HEK293 (cell line): ENCODE data around the gene PIK3C2A.

Experiments
- KLF1 ChIP-seq: fragments of 450-650 bp; formaldehyde crosslinking; IDR thresholded peaks from 2 replicates; pipeline ENCODE4 v1.5.1; 2016; ENCODE audit warnings: missing biosample characterization, missing genetic modification characterization
- KLF9 ChIP-seq: fragments of 450-650 bp; formaldehyde crosslinking; IDR thresholded peaks from 2 replicates; pipeline ENCODE4 v1.5.1; 2016; ENCODE audit warnings: missing biosample characterization, missing genetic modification characterization, low read depth
- ZBTB1 ChIP-seq: fragments of 450-650 bp; formaldehyde crosslinking; IDR thresholded peaks from 2 replicates; pipeline ENCODE4 v1.5.1; 2016; ENCODE audit warnings: missing biosample characterization, missing genetic modification characterization
- ZNF133 ChIP-seq: fragments of 450-650 bp; formaldehyde crosslinking; IDR thresholded peaks from 2 replicates; pipeline ENCODE4 v1.5.1; 2016; ENCODE audit warnings: missing biosample characterization, missing genetic modification characterization
- ZNF157 ChIP-seq: fragments of 450-650 bp; formaldehyde crosslinking; IDR thresholded peaks from 2 replicates; pipeline ENCODE4 v1.5.1; 2016; ENCODE audit warnings: missing biosample characterization, missing genetic modification characterization
- ZNF214 ChIP-seq: fragments of 450-650 bp; formaldehyde crosslinking; IDR thresholded peaks from 2 replicates; pipeline ENCODE4 v1.5.1; 2017; ENCODE audit warnings: missing biosample characterization, mild to moderate bottlenecking, missing genetic modification characterization, borderline replicate concordance
- ZNF350 ChIP-seq: fragments of 450-650 bp; formaldehyde crosslinking; IDR thresholded peaks from 2 replicates; pipeline ENCODE4 v1.5.0; 2017; ENCODE audit warnings: missing biosample characterization, mild to moderate bottlenecking, missing genetic modification characterization
- ZNF48 ChIP-seq: fragments of 450-650 bp; formaldehyde crosslinking; IDR thresholded peaks from 2 replicates; pipeline ENCODE4 v1.5.1; 2016; ENCODE audit warnings: missing biosample characterization, missing genetic modification characterization
- ZNF501 ChIP-seq: fragments of 450-650 bp; formaldehyde crosslinking; IDR thresholded peaks from 2 replicates; pipeline ENCODE4 v1.5.1; 2016; ENCODE audit warnings: missing biosample characterization, missing genetic modification characterization
- ZNF529 ChIP-seq: fragments of 450-650 bp; formaldehyde crosslinking; IDR thresholded peaks from 2 replicates; pipeline ENCODE4 v1.5.1; 2017; ENCODE audit warnings: missing genetic modification characterization, missing biosample characterization; ENCODE audit not compliant: insufficient replicate concordance
- ZNF596 ChIP-seq: fragments of 450-650 bp; IDR thresholded peaks from 2 replicates; pipeline ENCODE4 v1.5.0; 2018; ENCODE audit warnings: missing biosample characterization, mild to moderate bottlenecking, missing genetic modification characterization, moderate library complexity
- ZNF629 ChIP-seq: fragments of 450-650 bp; formaldehyde crosslinking; IDR thresholded peaks from 2 replicates; pipeline ENCODE4 v1.5.1; 2017; ENCODE audit warnings: missing biosample characterization, missing genetic modification characterization
- ZNF677 ChIP-seq: fragments of 450-650 bp; IDR thresholded peaks from 2 replicates; pipeline ENCODE4 v1.5.0; 2018; ENCODE audit warnings: missing biosample characterization, mild to moderate bottlenecking, missing genetic modification characterization, moderate library complexity
- ZNF768 ChIP-seq: fragments of 450-650 bp; formaldehyde crosslinking; IDR thresholded peaks from 2 replicates; pipeline ENCODE4 v1.5.1; 2018; ENCODE audit warnings: missing biosample characterization, mild to moderate bottlenecking, missing genetic modification characterization
- ZNF830 ChIP-seq: fragments of 450-650 bp; IDR thresholded peaks from 2 replicates; pipeline ENCODE4 v1.5.0; 2018; ENCODE audit warnings: missing biosample characterization, missing genetic modification characterization, low read depth, mild to moderate bottlenecking, moderate library complexity
- TF ChIP-seq, protein P1 (sequence below): fragments of 450-650 bp; formaldehyde crosslinking; IDR thresholded peaks from 2 replicates; pipeline ENCODE4 v1.5.1; 2016; ENCODE audit warnings: missing biosample characterization, missing genetic modification characterization
- TF ChIP-seq, protein P2 (sequence below): IDR thresholded peaks from 2 replicates; pipeline ENCODE4 v1.6.1; 2011; ENCODE audit warnings: mild to moderate bottlenecking, low read depth, low read length, borderline replicate concordance
- TF ChIP-seq, protein P3 (sequence below): fragments of 450-650 bp; formaldehyde crosslinking; IDR thresholded peaks from 2 replicates; pipeline ENCODE4 v1.5.1; 2016; ENCODE audit warnings: missing biosample characterization, missing genetic modification characterization
- TF ChIP-seq, protein P4 (sequence below): fragments of 450-650 bp; formaldehyde crosslinking; IDR thresholded peaks from 2 replicates; pipeline ENCODE4 v1.5.1; 2017; ENCODE audit warnings: missing biosample characterization, missing genetic modification characterization
- TF ChIP-seq, protein P5 (sequence below): fragments of 450-650 bp; formaldehyde crosslinking; IDR thresholded peaks from 2 replicates; pipeline ENCODE4 v1.5.1; 2016; ENCODE audit warnings: missing biosample characterization, missing genetic modification characterization
- TF ChIP-seq, protein P6 (sequence below): fragments of 450-650 bp; formaldehyde crosslinking; conservative IDR thresholded peaks from 2 replicates; pipeline ENCODE4 v1.5.1; 2016; ENCODE audit warnings: low read depth, missing biosample characterization, missing genetic modification characterization

PIK3C2A gene

DNA sequence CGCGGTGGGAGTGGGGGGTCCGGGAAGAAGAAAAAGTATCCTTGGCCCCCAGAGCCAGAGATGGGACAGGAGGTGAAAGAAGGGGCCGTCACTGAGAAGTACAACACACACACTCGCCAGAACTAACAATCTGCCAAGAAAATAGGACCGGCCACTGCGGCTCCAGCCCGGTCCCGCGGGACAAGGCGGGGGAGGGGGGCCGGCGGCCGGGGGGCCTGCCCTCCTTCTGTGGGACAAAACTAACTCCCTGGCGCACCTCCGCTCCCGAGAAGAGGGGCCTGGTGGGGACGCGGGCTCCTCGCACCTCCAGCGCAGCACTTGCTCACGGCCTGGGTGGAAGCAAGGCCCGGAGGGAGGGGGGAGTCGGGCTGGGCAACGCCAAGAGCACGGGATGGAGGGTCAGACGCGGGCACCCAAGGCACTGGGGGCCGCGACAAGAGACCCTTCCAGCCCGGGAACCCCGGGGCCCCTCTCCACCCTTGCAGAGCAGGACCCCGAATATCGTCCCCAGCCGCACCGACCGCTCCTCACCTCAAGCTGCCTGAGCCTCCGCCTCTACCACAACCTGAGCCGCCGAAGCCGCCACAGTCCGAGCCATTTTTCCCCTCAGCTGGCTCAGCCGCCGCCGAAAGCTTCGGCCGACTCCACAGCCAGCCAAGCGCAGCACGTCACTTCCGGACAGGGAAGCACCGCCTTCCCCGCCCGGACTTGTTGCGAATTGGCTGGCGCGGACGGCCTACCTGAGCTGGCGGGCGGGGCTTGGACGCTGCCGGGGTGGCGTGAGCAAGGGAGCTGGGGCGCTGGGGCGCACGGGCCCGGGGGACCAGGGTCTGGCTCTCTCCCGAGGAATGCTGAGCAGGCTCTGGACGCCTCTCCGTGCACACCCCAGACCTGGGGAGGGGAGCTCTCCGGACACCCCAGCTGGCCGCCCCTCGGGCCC lies at the start of gene PIK3C2A (continued):
- TF ChIP-seq, protein P1, sequence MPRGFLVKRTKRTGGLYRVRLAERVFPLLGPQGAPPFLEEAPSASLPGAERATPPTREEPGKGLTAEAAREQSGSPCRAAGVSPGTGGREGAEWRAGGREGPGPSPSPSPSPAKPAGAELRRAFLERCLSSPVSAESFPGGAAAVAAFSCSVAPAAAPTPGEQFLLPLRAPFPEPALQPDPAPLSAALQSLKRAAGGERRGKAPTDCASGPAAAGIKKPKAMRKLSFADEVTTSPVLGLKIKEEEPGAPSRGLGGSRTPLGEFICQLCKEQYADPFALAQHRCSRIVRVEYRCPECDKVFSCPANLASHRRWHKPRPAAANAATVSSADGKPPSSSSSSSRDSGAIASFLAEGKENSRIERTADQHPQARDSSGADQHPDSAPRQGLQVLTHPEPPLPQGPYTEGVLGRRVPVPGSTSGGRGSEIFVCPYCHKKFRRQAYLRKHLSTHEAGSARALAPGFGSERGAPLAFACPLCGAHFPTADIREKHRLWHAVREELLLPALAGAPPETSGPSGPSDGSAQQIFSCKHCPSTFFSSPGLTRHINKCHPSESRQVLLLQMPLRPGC, result no peak
- TF ChIP-seq ZNF529 (tag by site-specific recombination) (no peak), KLF9 (tag by site-specific recombination) (no peak), ZNF830 (tag by site-specific recombination) (no peak), ZNF677 (tag by site-specific recombination) (no peak), ZNF629 (0 out of 2 replicates have a peak, but pooled peaks have one; percentile 25), ZNF350 (tag by site-specific recombination) (no peak), KLF1 (tag by site-specific recombination) (no peak), ZNF133 (no peak), ZNF501 (tag by site-specific recombination) (peak; percentile 67), ZBTB1 (tag by site-specific recombination) (no peak), ZNF214 (tag by site-specific recombination) (no peak), ZNF596 (no peak), ZNF768 (tag by site-specific recombination) (no peak), ZNF48 (tag by site-specific recombination) (no peak), ZNF157 (tag by site-specific recombination) (no peak)
- TF ChIP-seq, protein P2, sequence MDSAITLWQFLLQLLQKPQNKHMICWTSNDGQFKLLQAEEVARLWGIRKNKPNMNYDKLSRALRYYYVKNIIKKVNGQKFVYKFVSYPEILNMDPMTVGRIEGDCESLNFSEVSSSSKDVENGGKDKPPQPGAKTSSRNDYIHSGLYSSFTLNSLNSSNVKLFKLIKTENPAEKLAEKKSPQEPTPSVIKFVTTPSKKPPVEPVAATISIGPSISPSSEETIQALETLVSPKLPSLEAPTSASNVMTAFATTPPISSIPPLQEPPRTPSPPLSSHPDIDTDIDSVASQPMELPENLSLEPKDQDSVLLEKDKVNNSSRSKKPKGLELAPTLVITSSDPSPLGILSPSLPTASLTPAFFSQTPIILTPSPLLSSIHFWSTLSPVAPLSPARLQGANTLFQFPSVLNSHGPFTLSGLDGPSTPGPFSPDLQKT, result no peak
- TF ChIP-seq, protein P3, sequence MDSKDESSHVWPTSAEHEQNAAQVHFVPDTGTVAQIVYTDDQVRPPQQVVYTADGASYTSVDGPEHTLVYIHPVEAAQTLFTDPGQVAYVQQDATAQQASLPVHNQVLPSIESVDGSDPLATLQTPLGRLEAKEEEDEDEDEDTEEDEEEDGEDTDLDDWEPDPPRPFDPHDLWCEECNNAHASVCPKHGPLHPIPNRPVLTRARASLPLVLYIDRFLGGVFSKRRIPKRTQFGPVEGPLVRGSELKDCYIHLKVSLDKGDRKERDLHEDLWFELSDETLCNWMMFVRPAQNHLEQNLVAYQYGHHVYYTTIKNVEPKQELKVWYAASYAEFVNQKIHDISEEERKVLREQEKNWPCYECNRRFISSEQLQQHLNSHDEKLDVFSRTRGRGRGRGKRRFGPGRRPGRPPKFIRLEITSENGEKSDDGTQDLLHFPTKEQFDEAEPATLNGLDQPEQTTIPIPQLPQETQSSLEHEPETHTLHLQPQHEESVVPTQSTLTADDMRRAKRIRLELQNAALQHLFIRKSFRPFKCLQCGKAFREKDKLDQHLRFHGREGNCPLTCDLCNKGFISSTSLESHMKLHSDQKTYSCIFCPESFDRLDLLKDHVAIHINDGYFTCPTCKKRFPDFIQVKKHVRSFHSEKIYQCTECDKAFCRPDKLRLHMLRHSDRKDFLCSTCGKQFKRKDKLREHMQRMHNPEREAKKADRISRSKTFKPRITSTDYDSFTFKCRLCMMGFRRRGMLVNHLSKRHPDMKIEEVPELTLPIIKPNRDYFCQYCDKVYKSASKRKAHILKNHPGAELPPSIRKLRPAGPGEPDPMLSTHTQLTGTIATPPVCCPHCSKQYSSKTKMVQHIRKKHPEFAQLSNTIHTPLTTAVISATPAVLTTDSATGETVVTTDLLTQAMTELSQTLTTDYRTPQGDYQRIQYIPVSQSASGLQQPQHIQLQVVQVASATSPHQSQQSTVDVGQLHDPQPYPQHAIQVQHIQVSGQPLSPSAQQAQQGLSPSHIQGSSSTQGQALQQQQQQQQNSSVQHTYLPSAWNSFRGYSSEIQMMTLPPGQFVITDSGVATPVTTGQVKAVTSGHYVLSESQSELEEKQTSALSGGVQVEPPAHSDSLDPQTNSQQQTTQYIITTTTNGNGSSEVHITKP (tag by site-specific recombination), result peak; percentile 87
- TF ChIP-seq, protein P4, sequence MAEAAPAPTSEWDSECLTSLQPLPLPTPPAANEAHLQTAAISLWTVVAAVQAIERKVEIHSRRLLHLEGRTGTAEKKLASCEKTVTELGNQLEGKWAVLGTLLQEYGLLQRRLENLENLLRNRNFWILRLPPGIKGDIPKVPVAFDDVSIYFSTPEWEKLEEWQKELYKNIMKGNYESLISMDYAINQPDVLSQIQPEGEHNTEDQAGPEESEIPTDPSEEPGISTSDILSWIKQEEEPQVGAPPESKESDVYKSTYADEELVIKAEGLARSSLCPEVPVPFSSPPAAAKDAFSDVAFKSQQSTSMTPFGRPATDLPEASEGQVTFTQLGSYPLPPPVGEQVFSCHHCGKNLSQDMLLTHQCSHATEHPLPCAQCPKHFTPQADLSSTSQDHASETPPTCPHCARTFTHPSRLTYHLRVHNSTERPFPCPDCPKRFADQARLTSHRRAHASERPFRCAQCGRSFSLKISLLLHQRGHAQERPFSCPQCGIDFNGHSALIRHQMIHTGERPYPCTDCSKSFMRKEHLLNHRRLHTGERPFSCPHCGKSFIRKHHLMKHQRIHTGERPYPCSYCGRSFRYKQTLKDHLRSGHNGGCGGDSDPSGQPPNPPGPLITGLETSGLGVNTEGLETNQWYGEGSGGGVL (tag by site-specific recombination), result no peak
- TF ChIP-seq, protein P5, sequence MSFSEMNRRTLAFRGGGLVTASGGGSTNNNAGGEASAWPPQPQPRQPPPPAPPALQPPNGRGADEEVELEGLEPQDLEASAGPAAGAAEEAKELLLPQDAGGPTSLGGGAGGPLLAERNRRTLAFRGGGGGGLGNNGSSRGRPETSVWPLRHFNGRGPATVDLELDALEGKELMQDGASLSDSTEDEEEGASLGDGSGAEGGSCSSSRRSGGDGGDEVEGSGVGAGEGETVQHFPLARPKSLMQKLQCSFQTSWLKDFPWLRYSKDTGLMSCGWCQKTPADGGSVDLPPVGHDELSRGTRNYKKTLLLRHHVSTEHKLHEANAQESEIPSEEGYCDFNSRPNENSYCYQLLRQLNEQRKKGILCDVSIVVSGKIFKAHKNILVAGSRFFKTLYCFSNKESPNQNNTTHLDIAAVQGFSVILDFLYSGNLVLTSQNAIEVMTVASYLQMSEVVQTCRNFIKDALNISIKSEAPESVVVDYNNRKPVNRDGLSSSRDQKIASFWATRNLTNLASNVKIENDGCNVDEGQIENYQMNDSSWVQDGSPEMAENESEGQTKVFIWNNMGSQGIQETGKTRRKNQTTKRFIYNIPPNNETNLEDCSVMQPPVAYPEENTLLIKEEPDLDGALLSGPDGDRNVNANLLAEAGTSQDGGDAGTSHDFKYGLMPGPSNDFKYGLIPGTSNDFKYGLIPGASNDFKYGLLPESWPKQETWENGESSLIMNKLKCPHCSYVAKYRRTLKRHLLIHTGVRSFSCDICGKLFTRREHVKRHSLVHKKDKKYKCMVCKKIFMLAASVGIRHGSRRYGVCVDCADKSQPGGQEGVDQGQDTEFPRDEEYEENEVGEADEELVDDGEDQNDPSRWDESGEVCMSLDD (tag by site-specific recombination), result peak; percentile 91
- TF ChIP-seq, protein P6, sequence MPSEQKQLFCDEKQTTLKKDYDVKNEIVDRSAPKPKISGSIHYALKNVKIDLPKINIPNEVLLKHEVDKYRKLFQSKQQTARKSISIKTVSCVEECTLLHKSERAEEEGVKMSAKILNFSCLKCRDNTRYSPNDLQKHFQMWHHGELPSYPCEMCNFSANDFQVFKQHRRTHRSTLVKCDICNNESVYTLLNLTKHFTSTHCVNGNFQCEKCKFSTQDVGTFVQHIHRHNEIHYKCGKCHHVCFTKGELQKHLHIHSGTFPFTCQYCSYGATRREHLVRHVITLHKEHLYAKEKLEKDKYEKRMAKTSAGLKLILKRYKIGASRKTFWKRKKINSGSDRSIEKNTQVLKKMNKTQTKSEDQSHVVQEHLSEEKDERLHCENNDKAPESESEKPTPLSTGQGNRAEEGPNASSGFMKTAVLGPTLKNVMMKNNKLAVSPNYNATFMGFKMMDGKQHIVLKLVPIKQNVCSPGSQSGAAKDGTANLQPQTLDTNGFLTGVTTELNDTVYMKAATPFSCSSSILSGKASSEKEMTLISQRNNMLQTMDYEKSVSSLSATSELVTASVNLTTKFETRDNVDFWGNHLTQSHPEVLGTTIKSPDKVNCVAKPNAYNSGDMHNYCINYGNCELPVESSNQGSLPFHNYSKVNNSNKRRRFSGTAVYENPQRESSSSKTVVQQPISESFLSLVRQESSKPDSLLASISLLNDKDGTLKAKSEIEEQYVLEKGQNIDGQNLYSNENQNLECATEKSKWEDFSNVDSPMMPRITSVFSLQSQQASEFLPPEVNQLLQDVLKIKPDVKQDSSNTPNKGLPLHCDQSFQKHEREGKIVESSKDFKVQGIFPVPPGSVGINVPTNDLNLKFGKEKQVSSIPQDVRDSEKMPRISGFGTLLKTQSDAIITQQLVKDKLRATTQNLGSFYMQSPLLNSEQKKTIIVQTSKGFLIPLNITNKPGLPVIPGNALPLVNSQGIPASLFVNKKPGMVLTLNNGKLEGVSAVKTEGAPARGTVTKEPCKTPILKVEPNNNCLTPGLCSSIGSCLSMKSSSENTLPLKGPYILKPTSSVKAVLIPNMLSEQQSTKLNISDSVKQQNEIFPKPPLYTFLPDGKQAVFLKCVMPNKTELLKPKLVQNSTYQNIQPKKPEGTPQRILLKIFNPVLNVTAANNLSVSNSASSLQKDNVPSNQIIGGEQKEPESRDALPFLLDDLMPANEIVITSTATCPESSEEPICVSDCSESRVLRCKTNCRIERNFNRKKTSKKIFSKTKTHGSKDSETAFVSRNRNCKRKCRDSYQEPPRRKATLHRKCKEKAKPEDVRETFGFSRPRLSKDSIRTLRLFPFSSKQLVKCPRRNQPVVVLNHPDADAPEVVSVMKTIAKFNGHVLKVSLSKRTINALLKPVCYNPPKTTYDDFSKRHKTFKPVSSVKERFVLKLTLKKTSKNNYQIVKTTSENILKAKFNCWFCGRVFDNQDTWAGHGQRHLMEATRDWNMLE (tag by site-specific recombination), result no peak
